Body of pancreas (tissue), 4 donors: Measurements from ENCODE around the gene ASB14. TPM values are rescaled to one million over a fixed set of nuclear protein-coding genes. Genes with fewer than 3 reads are reported as not detected.
A peak's percentile ranks its signal among the peaks of the same experiment; 100 is the strongest.
"Not testable (repeated sequence)": the region's sequence is repeated elsewhere in the genome, so short reads cannot be mapped to it uniquely, and the experiment has no call there.

ENCODE experiments used
- ATAC-seq: fragments of 150-250 bp; one replicate; pipeline ENCODE4 v1.9.1; 2016
- DNase-seq, 4 donors: peaks; one replicate each; pipeline ENCODE4 v3.0.0-alpha.2; 2019
- H3K27ac ChIP-seq, 4 donors: fragments of 200-600 bp; sonication (generic); 1 replicate in 3 of 4; 2 replicates in 1 of 4; pipeline versions ENCODE4 v1.5.1 to v1.6.1; 2016 to 2019; ENCODE audit warnings: mild to moderate bottlenecking in 1 of 4, mixed read lengths in 1 of 4, moderate library complexity in 1 of 4
- H3K27me3 ChIP-seq, 2 donors: fragments of 200-600 bp; sonication (generic); one replicate each; pipeline ENCODE4 v1.6.0; 2016; ENCODE audit warnings: mild to moderate bottlenecking in 1 of 2
- H3K36me3 ChIP-seq, 2 donors: fragments of 200-600 bp; sonication (generic); replicated peaks in 1 of 2; 2 replicates each; pipeline ENCODE4 v1.5.1; 2016; ENCODE audit warnings: low read depth in 2 of 2; ENCODE audit not compliant: insufficient read depth in 1 of 2
- H3K4me1 ChIP-seq: fragments of 200-600 bp; sonication (generic); one replicate; pipeline ENCODE4 v1.6.0; 2016
- H3K4me3 ChIP-seq, 2 donors: fragments of 200-600 bp; sonication (generic); 1 replicate in 1 of 2; 2 replicates in 1 of 2; pipeline ENCODE4 v1.5.1; 2016 to 2019
- H3K9me3 ChIP-seq, 3 donors: fragments of 200-600 bp; sonication (generic); 1 replicate in 2 of 3; 2 replicates in 1 of 3; pipeline ENCODE4 v1.5.1; 2016
- POLR2A ChIP-seq, 3 donors: fragments of 450-650 bp; IDR thresholded peaks; one replicate each; pipeline ENCODE4 v1.6.1; 2016; ENCODE audit warnings: antibody characterized with exemption in 3 of 3, mild to moderate bottlenecking in 2 of 3
- WGBS, 2 donors: methylation state at CpG; one replicate each; pipeline ENCODE4 v1.1.5; 2017; 5-methylcytosine and 5-hydroxymethylcytosine counted together
- intact Hi-C: fragments of 100-400 bp; cut with DNase I; formaldehyde crosslinking; loops from one replicate; pipeline ENCODE4 v1.15.1; 2023
- total RNA-seq, 2 donors: library from RNA; depleted of rRNA; stranded (reverse); fragments of >200 nt; gene quantifications; one replicate each; pipeline ENCODE4 v1.1.0, GENCODE V29; 2016
- TF ChIP-seq, protein P1 (sequence below), 7 experiments: fragments of 450-650 bp in 4 of 7; fragments of 200-600 bp in 3 of 7; sonication (generic) in 3 of 7; IDR thresholded peaks; one replicate each; pipeline ENCODE4 v1.5.1; 2016 to 2019; ENCODE audit warnings: antibody characterized with exemption in 7 of 7

ASB14 gene
- total RNA-seq, 2 donors from 2014 or later: not detected

- WGBS, 2 donors: 95% methylated on average over 3 of the region's 3 CpGs
Observed at GRCh38 chr3:57314204-57314603, 21.7 kb upstream of the ASB14 start.

DNA sequence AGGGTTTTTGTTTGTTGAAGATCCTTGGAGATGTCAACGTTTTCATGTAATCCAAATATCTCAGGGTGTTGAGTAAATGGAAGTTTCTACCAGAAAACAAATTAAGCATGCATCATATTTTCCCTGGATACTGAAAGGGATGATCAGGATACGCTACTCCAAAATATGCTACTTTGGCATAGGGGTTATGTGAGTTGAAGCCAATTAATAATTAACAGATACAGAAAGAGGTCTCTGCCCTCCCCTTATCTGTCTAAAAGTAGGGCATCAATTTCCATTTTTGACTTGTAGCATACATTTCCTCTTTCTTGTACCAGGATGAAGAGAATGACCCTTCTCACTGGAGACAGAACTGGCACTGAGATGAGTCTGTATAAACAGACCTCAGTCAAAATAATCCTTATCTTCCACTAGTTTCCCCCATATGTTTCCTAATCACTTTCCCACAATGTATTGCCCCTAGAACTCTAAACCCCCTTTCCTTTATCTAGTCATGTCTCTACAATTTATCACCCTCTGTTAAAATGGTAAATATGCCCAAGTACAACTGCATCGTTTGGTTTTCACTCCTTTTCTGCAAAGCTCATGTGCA lies 17.4 kb upstream of the ASB14 start:
- TF ChIP-seq, protein P1, sequence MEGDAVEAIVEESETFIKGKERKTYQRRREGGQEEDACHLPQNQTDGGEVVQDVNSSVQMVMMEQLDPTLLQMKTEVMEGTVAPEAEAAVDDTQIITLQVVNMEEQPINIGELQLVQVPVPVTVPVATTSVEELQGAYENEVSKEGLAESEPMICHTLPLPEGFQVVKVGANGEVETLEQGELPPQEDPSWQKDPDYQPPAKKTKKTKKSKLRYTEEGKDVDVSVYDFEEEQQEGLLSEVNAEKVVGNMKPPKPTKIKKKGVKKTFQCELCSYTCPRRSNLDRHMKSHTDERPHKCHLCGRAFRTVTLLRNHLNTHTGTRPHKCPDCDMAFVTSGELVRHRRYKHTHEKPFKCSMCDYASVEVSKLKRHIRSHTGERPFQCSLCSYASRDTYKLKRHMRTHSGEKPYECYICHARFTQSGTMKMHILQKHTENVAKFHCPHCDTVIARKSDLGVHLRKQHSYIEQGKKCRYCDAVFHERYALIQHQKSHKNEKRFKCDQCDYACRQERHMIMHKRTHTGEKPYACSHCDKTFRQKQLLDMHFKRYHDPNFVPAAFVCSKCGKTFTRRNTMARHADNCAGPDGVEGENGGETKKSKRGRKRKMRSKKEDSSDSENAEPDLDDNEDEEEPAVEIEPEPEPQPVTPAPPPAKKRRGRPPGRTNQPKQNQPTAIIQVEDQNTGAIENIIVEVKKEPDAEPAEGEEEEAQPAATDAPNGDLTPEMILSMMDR (IDR thresholded peaks at IDR 0.05): no peak
- no peak for TF ChIP-seq POLR2A (IDR thresholded peaks at IDR 0.05)
- Histone ChIP-seq H3K27me3 (no peaks in the 10 kb centered on the region), H3K4me3 (no peak overlapping the region), H3K9me3 (peaks cover 0 to 3% (median 0%) of the 10 kb centered on the region in 3 donors), H3K36me3 (no peaks in the 10 kb centered on the region), H3K27ac (no peak overlapping the region), H3K4me1 (no peaks in the 10 kb centered on the region)
- 38 to 42% methylated on average over 3 of the region's 3 CpGs for WGBS, 2 donors
- ATAC-seq (no peak), DNase-seq (no peak)
- intact Hi-C loops: no loop called here

More at GRCh38 chr3:57314204-57314603, 21.7 kb upstream of the ASB14 start:
- Histone ChIP-seq H3K9me3 (peaks cover 0 to 3% (median 0%) of the 10 kb centered on the region in 3 donors), H3K4me3 (no peak overlapping the region), H3K27ac (no peak overlapping the region), H3K27me3 (no peaks in the 10 kb centered on the region), H3K36me3 (no peaks in the 10 kb centered on the region), H3K4me1 (no peaks in the 10 kb centered on the region)
- ATAC-seq (no peak), DNase-seq (no peak)
- intact Hi-C loops: no loop called here
- TF ChIP-seq, protein P1 (IDR thresholded peaks at IDR 0.05): no peak
- no peak for TF ChIP-seq POLR2A (IDR thresholded peaks at IDR 0.05)

DNA sequence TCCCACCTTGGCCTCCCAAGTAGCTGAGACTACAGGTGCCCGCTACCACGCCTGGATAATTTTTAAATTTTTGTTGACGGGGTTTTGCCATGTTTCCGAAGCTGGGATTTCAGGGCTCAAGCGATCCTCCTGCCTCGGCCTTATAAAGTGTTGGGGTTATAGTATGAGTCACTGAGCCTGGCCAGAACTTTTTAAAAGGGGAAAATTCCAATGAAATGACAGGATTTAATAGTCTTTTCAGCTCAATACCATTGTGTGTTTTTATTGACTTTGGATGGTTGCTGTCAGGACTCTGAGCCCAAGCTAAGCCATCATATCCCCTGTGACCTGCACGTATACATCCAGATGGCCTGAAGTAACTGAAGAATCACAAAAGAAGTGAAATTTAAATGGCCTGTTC lies 11.0 kb upstream of the ASB14 start:
- ATAC-seq, H3K36me3 ChIP-seq, H3K27me3 ChIP-seq, H3K27ac ChIP-seq, intact Hi-C loops, DNase-seq, H3K4me3 ChIP-seq, H3K4me1 ChIP-seq, H3K9me3 ChIP-seq: not testable (repeated sequence)
- 89 to 95% methylated on average over 7 of the region's 7 CpGs for WGBS, 2 donors

DNA sequence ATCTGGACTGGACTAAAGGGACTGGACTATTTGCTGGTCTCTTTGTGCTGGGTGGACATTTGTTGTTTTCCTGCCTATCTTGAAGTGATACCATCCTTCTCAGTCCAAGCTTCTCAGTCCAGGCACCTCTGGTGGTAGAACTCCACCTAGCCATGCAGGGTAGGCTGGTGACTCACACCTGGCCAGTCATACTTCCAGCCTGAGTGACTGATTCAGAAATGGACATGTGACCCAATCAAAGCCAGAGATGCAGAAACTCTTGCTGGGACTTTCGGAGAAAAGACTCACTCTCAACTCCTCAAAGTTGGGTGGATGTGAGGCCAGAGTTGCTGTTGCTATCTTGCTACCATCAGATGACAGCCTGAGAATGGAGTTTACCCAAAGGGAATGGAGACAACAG lies 5.6 kb upstream of the ASB14 start:
- Histone ChIP-seq H3K4me1 (no peaks in the 10 kb centered on the region), H3K36me3 (no peaks in the 10 kb centered on the region), H3K9me3 (no peaks in the 10 kb centered on the region), H3K27ac (no peak overlapping the region), H3K4me3 (no peak overlapping the region), H3K27me3 (no peaks in the 10 kb centered on the region)
- WGBS, 2 donors: 75 to 94% methylated on average over 1 of the region's 1 CpG
- intact Hi-C loops: no loop called here
- DNase-seq: peak in 1 of 4 donors; percentile 14
- ATAC-seq: no peak
- TF ChIP-seq POLR2A (IDR thresholded peaks at IDR 0.05): no peak
- TF ChIP-seq, protein P1 (IDR thresholded peaks at IDR 0.05): no peak

DNA sequence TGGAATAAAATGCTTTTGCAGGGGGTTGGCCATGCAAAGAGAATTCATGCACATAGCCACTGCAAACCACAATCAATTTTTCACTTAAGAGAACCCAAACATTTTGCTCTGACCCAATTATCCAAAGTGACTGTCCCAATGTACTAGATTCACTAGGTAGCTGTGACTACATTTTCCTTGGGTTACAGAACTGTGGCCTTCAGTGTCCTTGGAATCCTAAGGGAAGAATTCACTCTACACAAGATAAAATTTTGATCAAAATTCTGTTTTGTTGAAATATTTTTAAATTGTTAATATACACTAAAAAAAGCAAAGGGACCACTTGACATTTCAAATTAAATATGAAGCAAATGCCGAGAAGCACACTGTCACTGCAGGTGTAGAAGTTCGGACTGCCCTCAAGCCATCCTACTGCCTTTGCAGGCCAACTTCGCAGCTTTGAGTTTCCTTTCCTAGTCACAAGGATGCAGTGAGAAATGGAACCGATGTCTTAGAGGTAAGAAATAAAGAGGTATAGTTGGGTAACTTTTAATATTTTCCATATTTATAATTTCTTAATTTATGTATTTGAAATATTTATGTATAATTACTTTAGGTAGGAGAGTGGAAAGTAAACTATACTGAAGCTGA lies 527 bp upstream of the ASB14 start:
- WGBS, 2 donors: 89 to 95% methylated on average over 4 of the region's 4 CpGs
- TF ChIP-seq, protein P1 (IDR thresholded peaks at IDR 0.05): no peak
- no peak for TF ChIP-seq POLR2A (IDR thresholded peaks at IDR 0.05)
- H3K4me1 ChIP-seq: no peaks in the 10 kb centered on the region
- ATAC-seq (no peak), DNase-seq (no peak)
- no peak overlapping the region for H3K27ac ChIP-seq
- H3K27me3 ChIP-seq: no peaks in the 10 kb centered on the region
- no peaks in the 10 kb centered on the region for H3K36me3 ChIP-seq
- no peaks in the 10 kb centered on the region for H3K9me3 ChIP-seq
- intact Hi-C loops: no loop called here
- no peak overlapping the region for H3K4me3 ChIP-seq
